Erythroblast (primary cell): ENCODE results near the gene COL13A1.

ENCODE experiments used
- GATA1 ChIP-seq: IDR thresholded peaks from 2 replicates; pipeline ENCODE4 v1.6.1; 2011; ENCODE audit warnings: low read depth, mild to moderate bottlenecking, control low read depth, low read length, moderate library complexity
- POLR2A ChIP-seq: IDR thresholded peaks from 2 replicates; pipeline ENCODE4 v1.6.1; 2011; ENCODE audit warnings: mild to moderate bottlenecking, low read length

- no peak for TF ChIP-seq POLR2A
- no peak for TF ChIP-seq GATA1
Observed at GRCh38 chr10:69867699-69868558, 66.2 kb downstream of the COL13A1 start.
